Endothelial cell (in vitro differentiated cells): ENCODE results near the gene XG. TPM values are rescaled to one million over a fixed set of nuclear protein-coding genes. Genes with fewer than 3 reads are reported as not detected.

ENCODE experiments used
- DNase-seq: peaks from one replicate; pipeline ENCODE4 v3.0.0; 2021; ENCODE audit warnings: low spot score
- H3K27ac Mint-ChIP-seq: one replicate; pipeline ENCODE4 v1.8.0; 2021; ENCODE audit warnings: mixed read lengths, inconsistent platforms; ENCODE audit not compliant: unreplicated experiment
- H3K27me3 Mint-ChIP-seq: one replicate; pipeline ENCODE4 v1.8.0; 2021; ENCODE audit warnings: mild to moderate bottlenecking, moderate library complexity, mixed read lengths, inconsistent platforms; ENCODE audit not compliant: unreplicated experiment
- H3K36me3 Mint-ChIP-seq: one replicate; pipeline ENCODE4 v1.8.0; 2021; ENCODE audit warnings: mild to moderate bottlenecking, low read depth, mixed read lengths, inconsistent platforms; ENCODE audit not compliant: unreplicated experiment
- H3K4me1 Mint-ChIP-seq: one replicate; pipeline ENCODE4 v1.8.0; 2021; ENCODE audit warnings: mild to moderate bottlenecking, mixed read lengths, inconsistent platforms; ENCODE audit not compliant: unreplicated experiment
- H3K4me3 Mint-ChIP-seq: one replicate; pipeline ENCODE4 v1.8.0; 2021; ENCODE audit warnings: mild to moderate bottlenecking, mixed read lengths, inconsistent platforms; ENCODE audit not compliant: unreplicated experiment
- H3K9me3 Mint-ChIP-seq: one replicate; pipeline ENCODE4 v1.8.0; 2021; ENCODE audit warnings: mixed read lengths, inconsistent platforms; ENCODE audit not compliant: unreplicated experiment
- CTCF ChIP-seq: fragments of 200-600 bp; sonication (generic); IDR thresholded peaks from one replicate; pipeline ENCODE4 v1.5.0; 2021; ENCODE audit warnings: antibody characterized with exemption; ENCODE audit not compliant: unreplicated experiment
- total RNA-seq: library from RNA; stranded (reverse); fragmentation: NEBNext Ultra II Directional; extraction: Animal tissue kit (Norgen Biotek cat#: 25700); gene quantifications from one replicate; pipeline ENCODE4 v1.2.1, GENCODE V29; 2021; ENCODE audit not compliant: unreplicated experiment

The XG gene
- total RNA-seq, 1 donor from 2014 or later = 0.18 TPM

GRCh38 chrX:2823795-2824386 is 72.1 kb downstream of the XG start:
- Mint-ChIP-seq H3K9me3 (no peaks in the 10 kb centered on the region), H3K27ac (no peak overlapping the region), H3K36me3 (no peaks in the 10 kb centered on the region), H3K4me1 (no peaks in the 10 kb centered on the region), H3K4me3 (no peak overlapping the region), H3K27me3 (no peaks in the 10 kb centered on the region)
- no peak for DNase-seq
- TF ChIP-seq CTCF = no peak

- TF ChIP-seq CTCF = no peak
- Mint-ChIP-seq H3K27ac (no peak overlapping the region), H3K9me3 (no peaks in the 10 kb centered on the region), H3K27me3 (no peaks in the 10 kb centered on the region), H3K4me1 (no peaks in the 10 kb centered on the region), H3K36me3 (no peaks in the 10 kb centered on the region), H3K4me3 (no peak overlapping the region)
- no peak for DNase-seq
Observed at GRCh38 chrX:2824886-2825285, 73.0 kb downstream of the XG start.

GRCh38 chrX:2828344-2828958 is 76.6 kb downstream of the XG start, which contains the start of gene GYG2:
TSS of gene GYG2 (plus strand) at chrX:2828930. CDS start at chrX:2830189, 1,259 bp downstream.
- Mint-ChIP-seq H3K36me3 (no peaks in the 10 kb centered on the region), H3K4me3 (no peak within 1 kb of the TSS), H3K9me3 (no peaks in the 10 kb centered on the region), H3K27ac (no peak within 1 kb of the TSS), H3K4me1 (no peaks in the 10 kb centered on the region), H3K27me3 (no peaks in the 10 kb centered on the region)
- DNase-seq = peak; percentile 22
- no peak for TF ChIP-seq CTCF

- Mint-ChIP-seq H3K27ac (no peak overlapping the region), H3K36me3 (no peaks in the 10 kb centered on the region), H3K27me3 (peaks cover 1% of the 10 kb centered on the region), H3K4me1 (no peaks in the 10 kb centered on the region), H3K9me3 (no peaks in the 10 kb centered on the region), H3K4me3 (no peak overlapping the region)
- DNase-seq = no peak
- no peak for TF ChIP-seq CTCF
Observed at GRCh38 chrX:2828959-2829411, 77.1 kb downstream of the XG start.
